22Rv1 (cell line): ENCODE data around the gene GFRAL.

ENCODE experiments used
- H3K27ac ChIP-seq: fragments of 450-650 bp; 2 replicates; pipeline ENCODE4 v1.5.1; 2017
- ZFX ChIP-seq: fragments of 450-650 bp; IDR thresholded peaks from 2 replicates; pipeline ENCODE4 v1.6.1; 2017; ENCODE audit warnings: antibody characterized with exemption, borderline replicate concordance
- TF ChIP-seq, protein P1 (sequence below): fragments of 450-650 bp; IDR thresholded peaks from 2 replicates; pipeline ENCODE4 v1.5.1; 2017; ENCODE audit warnings: mild to moderate bottlenecking

The GFRAL gene

DNA sequence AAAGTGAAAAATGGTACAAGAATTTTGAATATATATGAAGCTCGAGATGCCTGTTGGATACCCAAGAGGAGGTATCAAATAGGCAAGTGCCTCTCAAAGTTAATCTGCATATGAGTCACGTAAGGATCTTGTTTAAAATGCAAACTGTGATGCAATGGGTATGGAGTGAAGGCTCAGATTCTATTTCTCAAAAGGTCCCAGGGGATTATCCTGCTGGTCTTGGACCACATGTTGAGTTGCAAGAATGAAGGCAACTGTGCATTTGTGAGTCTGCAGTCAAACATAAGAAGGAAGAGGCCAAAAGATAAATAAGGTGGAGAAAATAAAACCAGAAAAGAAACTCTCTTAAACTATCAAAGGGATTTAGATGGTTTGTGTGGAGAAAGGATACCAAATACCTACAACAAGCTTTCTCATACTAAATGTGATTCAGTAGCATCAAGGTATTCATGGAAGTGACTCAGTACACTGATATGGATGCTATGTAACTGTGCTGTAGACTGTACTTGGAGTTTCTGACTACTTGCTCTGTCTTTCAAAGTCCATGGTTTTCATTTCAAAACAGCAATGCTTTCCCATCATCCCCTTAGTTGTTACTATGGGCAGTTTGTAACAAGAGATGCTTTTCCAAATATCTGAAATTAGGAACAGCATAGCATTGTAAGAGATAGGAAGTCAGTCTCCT, 106.3 kb downstream of the GFRAL start:
- no peak overlapping the region for H3K27ac ChIP-seq
- no peak for TF ChIP-seq ZFX
- TF ChIP-seq, protein P1, sequence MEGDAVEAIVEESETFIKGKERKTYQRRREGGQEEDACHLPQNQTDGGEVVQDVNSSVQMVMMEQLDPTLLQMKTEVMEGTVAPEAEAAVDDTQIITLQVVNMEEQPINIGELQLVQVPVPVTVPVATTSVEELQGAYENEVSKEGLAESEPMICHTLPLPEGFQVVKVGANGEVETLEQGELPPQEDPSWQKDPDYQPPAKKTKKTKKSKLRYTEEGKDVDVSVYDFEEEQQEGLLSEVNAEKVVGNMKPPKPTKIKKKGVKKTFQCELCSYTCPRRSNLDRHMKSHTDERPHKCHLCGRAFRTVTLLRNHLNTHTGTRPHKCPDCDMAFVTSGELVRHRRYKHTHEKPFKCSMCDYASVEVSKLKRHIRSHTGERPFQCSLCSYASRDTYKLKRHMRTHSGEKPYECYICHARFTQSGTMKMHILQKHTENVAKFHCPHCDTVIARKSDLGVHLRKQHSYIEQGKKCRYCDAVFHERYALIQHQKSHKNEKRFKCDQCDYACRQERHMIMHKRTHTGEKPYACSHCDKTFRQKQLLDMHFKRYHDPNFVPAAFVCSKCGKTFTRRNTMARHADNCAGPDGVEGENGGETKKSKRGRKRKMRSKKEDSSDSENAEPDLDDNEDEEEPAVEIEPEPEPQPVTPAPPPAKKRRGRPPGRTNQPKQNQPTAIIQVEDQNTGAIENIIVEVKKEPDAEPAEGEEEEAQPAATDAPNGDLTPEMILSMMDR, result no peak

DNA sequence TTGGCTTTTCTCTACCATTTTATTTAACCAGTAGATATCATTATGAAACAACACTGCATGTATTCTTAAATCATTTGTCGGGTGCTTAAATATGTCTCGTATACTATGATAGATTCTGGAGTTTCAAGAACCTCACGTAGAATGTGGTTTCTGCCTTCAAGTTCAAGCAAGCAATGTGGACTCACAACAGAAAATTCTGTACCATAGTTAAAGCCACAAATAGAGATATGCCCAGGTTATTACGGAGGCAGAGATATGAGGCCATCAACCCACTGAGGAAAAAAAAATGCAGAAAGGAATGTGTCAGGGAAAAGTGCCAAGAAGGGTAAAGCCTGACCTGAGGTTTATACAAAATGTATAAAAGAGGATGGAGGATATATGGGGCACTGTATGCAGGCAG, 109.9 kb downstream of the GFRAL start:
- TF ChIP-seq, protein P1, result no peak
- no peak for TF ChIP-seq ZFX
- H3K27ac ChIP-seq, result no peak overlapping the region

GRCh38 chr6:55438203-55438602, 110.9 kb downstream of the GFRAL start:
- H3K27ac ChIP-seq, result no peak overlapping the region
- TF ChIP-seq ZFX, result no peak
- TF ChIP-seq, protein P1, result no peak

DNA sequence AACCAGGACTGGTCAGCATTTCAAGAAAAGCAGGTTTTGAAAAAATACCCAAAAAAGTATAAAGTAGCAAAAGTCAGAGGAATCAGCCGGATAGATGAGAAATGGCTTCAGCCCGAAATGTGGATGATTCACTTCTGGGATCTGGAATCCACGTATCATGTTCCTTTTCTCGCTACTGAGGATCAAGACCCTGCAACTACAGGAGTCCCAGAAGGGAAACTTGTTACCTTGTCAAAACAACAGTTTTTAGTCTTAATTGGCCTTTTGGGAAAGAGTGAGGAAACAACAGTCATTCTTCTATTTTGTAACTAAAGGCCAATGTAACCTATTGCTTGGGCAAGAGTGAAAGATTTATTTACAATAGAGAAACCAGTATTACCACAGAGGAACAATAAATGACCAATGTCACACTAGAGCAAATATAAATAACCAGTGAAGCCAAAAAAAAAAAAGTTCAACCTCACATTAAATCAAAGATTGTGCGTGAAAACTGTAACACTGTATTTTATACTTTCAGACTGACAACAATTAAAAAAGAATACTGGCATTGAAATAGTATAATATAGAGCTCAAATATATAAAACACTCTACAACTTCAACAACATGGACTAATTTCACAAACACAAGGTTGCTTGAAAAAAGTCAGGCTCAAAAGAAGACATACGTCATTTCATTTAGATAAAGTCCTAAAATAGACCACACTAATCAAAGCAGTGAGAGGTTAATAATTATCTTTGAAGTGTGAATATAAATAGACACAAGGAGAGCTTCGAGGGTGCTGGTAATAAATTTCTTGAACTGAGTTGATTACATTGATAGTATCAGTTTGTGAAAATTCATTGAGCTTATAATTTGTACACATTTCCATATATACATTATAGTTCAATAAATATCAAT, 116.2 kb downstream of the GFRAL start:
- peak overlapping the region; percentile 48 for H3K27ac ChIP-seq
- no peak for TF ChIP-seq ZFX

DNA sequence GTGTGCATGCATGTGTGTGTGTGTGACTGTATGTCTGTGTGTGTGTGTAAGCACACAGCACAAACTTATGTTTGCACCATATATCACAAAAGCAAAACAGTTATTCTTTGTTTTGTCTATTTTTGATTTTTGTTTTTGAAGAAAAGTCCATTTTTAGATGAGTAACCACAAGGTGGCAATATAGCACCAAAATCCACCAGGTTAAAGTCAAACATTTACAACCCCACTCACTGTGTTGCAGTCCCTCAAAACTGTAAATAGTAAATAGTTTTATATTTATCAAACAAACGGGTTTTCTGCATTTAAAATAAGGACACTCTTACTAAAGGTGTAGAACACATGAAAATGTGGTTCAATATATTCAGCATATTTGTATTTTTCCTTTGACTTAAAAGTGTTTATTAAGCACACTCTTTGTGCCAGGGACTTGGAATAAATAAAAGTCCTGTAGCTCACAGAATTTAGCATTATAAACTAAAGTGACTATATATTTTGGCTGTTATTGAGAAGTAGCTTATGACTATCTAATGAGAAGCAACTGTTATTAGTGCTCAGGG, 118.5 kb downstream of the GFRAL start:
- no peak for TF ChIP-seq ZFX
- TF ChIP-seq, protein P1, result peak; percentile 79
- no peak overlapping the region for H3K27ac ChIP-seq

- H3K27ac ChIP-seq, result peak overlapping the region; percentile 22
- TF ChIP-seq, protein P1, result no peak
- no peak for TF ChIP-seq ZFX
Measured at GRCh38 chr6:55447891-55448290, 120.6 kb downstream of the GFRAL start.

DNA sequence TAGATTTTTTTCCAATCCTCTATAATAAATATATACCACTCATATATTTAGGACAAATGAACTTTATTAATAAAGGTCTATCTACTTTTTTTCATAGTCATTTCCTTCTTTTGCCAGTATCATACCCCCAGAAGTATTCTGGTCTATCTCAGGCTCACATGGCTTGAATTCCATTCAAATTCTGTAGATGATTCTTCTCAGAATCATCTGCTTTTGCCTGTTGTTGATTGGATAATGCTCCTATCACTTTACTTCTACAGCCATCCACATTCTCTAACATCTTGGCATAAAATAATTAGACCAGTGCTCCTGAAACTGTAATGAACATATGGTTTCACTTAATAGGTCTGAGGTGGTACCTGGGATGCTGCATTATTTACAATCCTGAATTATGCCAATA, 121.2 kb downstream of the GFRAL start:
- no peak for TF ChIP-seq ZFX
- TF ChIP-seq, protein P1, result no peak
- no peak overlapping the region for H3K27ac ChIP-seq
